Heart left ventricle (tissue), 16 donors: ENCODE results near the gene TECPR2. TPM values are rescaled to one million over a fixed set of nuclear protein-coding genes. Genes with fewer than 3 reads are reported as not detected.

ENCODE experiments used
- ATAC-seq, 4 donors: fragments of 200-7000 bp; cut with Tn5 transposase; one replicate each; pipeline ENCODE4 v1.9.1; 2020 to 2022; ENCODE audit warnings: moderate library complexity in 4 of 4, mild to moderate bottlenecking in 3 of 4, moderate number of reproducible peaks in 1 of 4
- DNase-seq, 5 donors: peaks; one replicate each; pipeline ENCODE4 v3.0.0-alpha.2; 2020
- H3K27ac ChIP-seq, 12 donors: fragments of 200-600 bp; sonication (generic) in 4 of 12; one replicate each; pipeline versions ENCODE4 v1.5.0 to v1.8.0; 2016 to 2022; ENCODE audit warnings: mild to moderate bottlenecking in 2 of 12
- H3K27me3 ChIP-seq, 9 donors: fragments of 200-600 bp; sonication (generic) in 2 of 9; one replicate each; pipeline versions ENCODE4 v1.5.1 to v1.8.0; 2016 to 2022; ENCODE audit warnings: mild to moderate bottlenecking in 3 of 9
- H3K36me3 ChIP-seq, 9 donors: fragments of 200-600 bp; sonication (generic) in 2 of 9; one replicate each; pipeline versions ENCODE4 v1.5.0 to v1.8.0; 2018 to 2022; ENCODE audit warnings: mild to moderate bottlenecking in 2 of 9
- H3K4me1 ChIP-seq, 12 donors: fragments of 200-600 bp; sonication (generic) in 4 of 12; one replicate each; pipeline versions ENCODE4 v1.5.0 to v1.8.0; 2016 to 2022; ENCODE audit warnings: mild to moderate bottlenecking in 3 of 12
- H3K4me3 ChIP-seq, 12 donors: fragments of 200-600 bp; sonication (generic) in 4 of 12; one replicate each; pipeline versions ENCODE4 v1.5.0 to v1.8.0; 2017 to 2022; ENCODE audit warnings: mild to moderate bottlenecking in 9 of 12, moderate library complexity in 4 of 12
- H3K9me3 ChIP-seq, 12 donors: fragments of 200-600 bp; sonication (generic) in 4 of 12; one replicate each; pipeline versions ENCODE4 v1.5.0 to v1.8.0; 2016 to 2022; ENCODE audit warnings: mild to moderate bottlenecking in 1 of 12
- CTCF ChIP-seq, 12 donors: fragments of 200-600 bp; sonication (generic) in 4 of 12; IDR thresholded peaks; one replicate each; pipeline versions ENCODE4 v1.5.0 to v1.8.0; 2018 to 2022; ENCODE audit warnings: antibody characterized with exemption in 12 of 12, mild to moderate bottlenecking in 5 of 12
- POLR2A ChIP-seq, 2 donors: fragments of 450-650 bp; IDR thresholded peaks; one replicate each; pipeline ENCODE4 v1.6.1; 2017; ENCODE audit warnings: antibody characterized with exemption in 2 of 2, mild to moderate bottlenecking in 2 of 2, moderate library complexity in 2 of 2
- WGBS, 4 donors: extraction: QIAGEN DNeasy Blood & Tissue Kit in 2 of 4; methylation state at CpG; one replicate each; pipeline versions ENCODE4 v1.1.5 to v1.1.7; 2013 to 2018; 5-methylcytosine and 5-hydroxymethylcytosine counted together
- intact Hi-C, 10 donors: fragments of 100-400 bp; cut with DNase I; formaldehyde crosslinking; loops; one replicate each; pipeline versions ENCODE4 v1.11.1 to v1.14.2; 2022
- polyA plus RNA-seq, 2 donors: library from polyadenylated mRNA; stranded (reverse); fragments of 200-250 nt; gene quantifications; one replicate each; pipeline ENCODE4 v1.2.3, GENCODE V29; 2013
- total RNA-seq, 9 donors: library from RNA; depleted of rRNA in 2 of 9; stranded (reverse); fragments of >200 nt in 2 of 9; fragmentation: NEBNext Ultra II Directional in 3 of 9; extraction: Animal tissue kit (Norgen Biotek cat#: 25700) in 3 of 9; gene quantifications; one replicate each; pipeline versions ENCODE4 v1.1.0 to v1.2.4, GENCODE V29; 2016 to 2023
- donor health status: ischemic (EF 13 %, LVEDD 7.1; RV severe dilation, severe dysfunction).
- donor health status: healthy with polysubstance abuse.
- donor health status: DM: no; HTN: yes; CAD: no.
- donor health status: DM: no; HTN: no; CAD: no.
- donor health status: ischemic (EF 25% LVEDD 6.9; RV normal size, moderate dysfunction).
- donor health status: ischemic (EF 25% LVEDD 5.7; RV mildly dilated, moderate dysfunction).
- donor health status: healthy.
- donor health status: DM: yes; HTN: yes; CAD: no.
- donor health status: ischemic (EF 35%, LVEDD 5.7; RV mildly dilated, moderate dysfunction).
- donor health status: nonischemic (EF 11% LVEDD 7.7; RV severe dilation, severe dysfunction).
- donor health status: DM: yes; HTN: yes; CAD: no.
- donor health status: PGD.
- donor health status: ischemic (EF 29% LVEDD 5.4; RV normal size, mild dysfunction).
- donor health status: nonischemic (EF 23%, LVEDD 6.1; RV moderate dilation, normal function).

TECPR2 gene
- total and polyA plus RNA-seq, 11 donors, result 9.9 to 30.6 (median 22.3) TPM

DNA sequence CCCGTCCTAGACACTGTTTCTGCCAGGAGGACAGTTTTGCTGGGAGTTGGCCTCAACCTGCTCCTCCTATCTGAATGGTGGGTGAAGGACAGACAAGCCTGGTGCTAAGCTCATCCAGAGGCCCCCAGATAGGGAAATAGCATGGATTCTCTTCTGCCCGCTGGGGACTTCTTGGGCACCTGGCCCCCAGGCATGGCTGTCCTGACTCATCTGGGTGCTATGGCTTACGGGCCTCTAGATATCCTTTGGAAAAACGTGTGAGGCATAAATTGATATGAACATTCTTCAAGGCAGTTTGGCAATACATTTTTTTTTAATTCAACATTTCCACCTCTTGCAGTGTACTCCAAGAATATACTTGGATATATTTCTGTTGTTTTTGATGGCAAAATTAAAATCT is 8.6 kb downstream of the TECPR2 start:
- intact Hi-C loops, result no loop called here
- WGBS, 4 donors, result 71 to 87% (median 86%) methylated on average over 4 of the region's 4 CpGs
- TF ChIP-seq POLR2A (IDR thresholded peaks at IDR 0.05) (no peak), CTCF (IDR thresholded peaks at IDR 0.05) (no peak)

GRCh38 chr14:102373110-102373509 is 10.4 kb downstream of the TECPR2 start:
- Histone ChIP-seq H3K4me1 (peaks cover 0 to 28% (median 5%) of the 10 kb centered on the region in 12 donors), H3K9me3 (no peaks in the 10 kb centered on the region), H3K27me3 (no peaks in the 10 kb centered on the region), H3K27ac (no peak overlapping the region), H3K4me3 (no peak overlapping the region), H3K36me3 (peaks cover 0 to 23% (median 18%) of the 10 kb centered on the region in 9 donors)
- no peak for ATAC-seq
- WGBS, 4 donors, result 89 to 96% (median 92%) methylated on average over 3 of the region's 3 CpGs
- TF ChIP-seq POLR2A (IDR thresholded peaks at IDR 0.05) (no peak), CTCF (IDR thresholded peaks at IDR 0.05) (no peak)
- intact Hi-C loops, result no loop called here
- DNase-seq, result no peak

More for the DNA sequence above, 8.6 kb downstream of the TECPR2 start:
- ATAC-seq (peak in 1 of 4 donors; percentile 8), DNase-seq (no peak)
- no peak overlapping the region for H3K4me3 ChIP-seq
- H3K9me3 ChIP-seq, result no peaks in the 10 kb centered on the region
- no peaks in the 10 kb centered on the region for H3K27me3 ChIP-seq
- peaks cover 0 to 6% (median under 1%) of the 10 kb centered on the region in 9 donors for H3K36me3 ChIP-seq
- no peak overlapping the region for H3K27ac ChIP-seq
- peaks cover 0 to 36% (median 6%) of the 10 kb centered on the region in 12 donors for H3K4me1 ChIP-seq

GRCh38 chr14:102374264-102374663 is 11.5 kb downstream of the TECPR2 start:
- Histone ChIP-seq H3K27me3 (no peaks in the 10 kb centered on the region), H3K9me3 (no peaks in the 10 kb centered on the region), H3K4me3 (no peak overlapping the region), H3K27ac (no peak overlapping the region), H3K36me3 (peaks cover 0 to 34% (median 28%) of the 10 kb centered on the region in 9 donors), H3K4me1 (peaks cover 0 to 24% (median 5%) of the 10 kb centered on the region in 12 donors)
- intact Hi-C loops, result no loop called here
- ATAC-seq (no peak), DNase-seq (no peak)
- WGBS, 4 donors, result 80 to 87% (median 84%) methylated on average over 2 of the region's 2 CpGs
- no peak for TF ChIP-seq POLR2A (IDR thresholded peaks at IDR 0.05)
- TF ChIP-seq CTCF (IDR thresholded peaks at IDR 0.05), result no peak

GRCh38 chr14:102375119-102375518 is 12.4 kb downstream of the TECPR2 start:
- TF ChIP-seq CTCF (IDR thresholded peaks at IDR 0.05), result no peak
- intact Hi-C loops, result no loop called here
- Histone ChIP-seq H3K9me3 (no peaks in the 10 kb centered on the region), H3K27ac (no peak overlapping the region), H3K27me3 (no peaks in the 10 kb centered on the region), H3K4me1 (peaks cover 0 to 16% (median 5%) of the 10 kb centered on the region in 12 donors), H3K36me3 (peaks cover 0 to 39% (median 33%) of the 10 kb centered on the region in 9 donors), H3K4me3 (no peak overlapping the region)
- no peak for ATAC-seq
- no peak for DNase-seq
- WGBS, 4 donors, result 95 to 97% (median 96%) methylated on average over 5 of the region's 5 CpGs
